ENCODE measurements around the gene ACADSB. TPM values are rescaled to one million over a fixed set of nuclear protein-coding genes. Genes with fewer than 3 reads are reported as not detected.

ACADSB gene
- 3.3 and 3.7 TPM in 2 replicates for polyA plus RNA-seq (2013)

GRCh38 chr10:123008355-123009104 lies at the start of gene ACADSB, which contains the start of gene IKZF5:
TSS of gene ACADSB (plus strand) at chr10:123009006. CDS start at chr10:123009030, 24 bp downstream.
TSS of gene IKZF5 (minus strand) at chr10:123008795. CDS start at chr10:122998625, 10,170 bp downstream.
- Histone ChIP-seq H2AFZ (ENCODE audit: insufficient read depth, low read length, poor library complexity) (peak within 1 kb of the TSS; percentile 97), H4K12ac (ENCODE audit: low read depth, low read length) (peak within 1 kb of the TSS; percentile 95)

GRCh38 chr10:122962405-122962804 lies 46.4 kb upstream of the ACADSB start:
- H4K8ac ChIP-seq (ENCODE audit: low read depth, low read length), result no peak overlapping the region
- H3K4me2 ChIP-seq (ENCODE audit: low read length), result no peak overlapping the region
- H3K36me3 ChIP-seq (ENCODE audit: control insufficient read depth in 1 of 2, insufficient read depth in 2 of 2, low read length in 2 of 2), result no peaks in the 10 kb centered on the region
- no peak overlapping the region for H2BK12ac ChIP-seq (ENCODE audit: low read length)
- no peak overlapping the region for H3K9ac ChIP-seq (ENCODE audit: low read length)
- no peak overlapping the region for H2BK5ac ChIP-seq (ENCODE audit: low read depth, low read length, poor library complexity)
- H3K4me1 ChIP-seq (ENCODE audit: control insufficient read depth in 1 of 2, insufficient read depth in 2 of 2, low read length in 2 of 2), result no peaks in the 10 kb centered on the region
- no peak overlapping the region for H3K4me3 ChIP-seq (ENCODE audit: low read depth, low read length)
- DNase-seq, result no peak
- H4K91ac ChIP-seq (ENCODE audit: low read depth, low read length), result no peak overlapping the region
- H4K12ac ChIP-seq (ENCODE audit: low read depth, low read length), result no peak overlapping the region
- H3K4ac ChIP-seq (ENCODE audit: low read depth, low read length), result no peak overlapping the region
- no peak overlapping the region for H3K14ac ChIP-seq (ENCODE audit: low read length)
- H3K27ac ChIP-seq (ENCODE audit: low read depth, low read length), result no peak overlapping the region
- H2BK120ac ChIP-seq (ENCODE audit: insufficient read depth, low read length, poor library complexity), result no peak overlapping the region
- no peak overlapping the region for H3K18ac ChIP-seq (ENCODE audit: low read length)
- H3K9me3 ChIP-seq (ENCODE audit: insufficient read depth, low read depth, low read length), result peaks cover 4% of the 10 kb centered on the region
- no peaks in the 10 kb centered on the region for H3K79me1 ChIP-seq (ENCODE audit: low read length)
- WGBS (ENCODE audit: extremely low coverage, insufficient coverage, insufficient read length), result no CpG with 5 or more reads among the region's 3 CpGs
- no peak overlapping the region for H3K23ac ChIP-seq (ENCODE audit: low read length)
- H2AFZ ChIP-seq (ENCODE audit: insufficient read depth, low read length, poor library complexity), result no peak overlapping the region
- no peak overlapping the region for H2AK5ac ChIP-seq (ENCODE audit: low read length)
- H3K27me3 ChIP-seq (ENCODE audit: insufficient read depth, low read length), result no peaks in the 10 kb centered on the region
- H3K79me2 ChIP-seq (ENCODE audit: control insufficient read depth, insufficient read depth, low read length, poor library complexity), result no peaks in the 10 kb centered on the region

More at GRCh38 chr10:123008355-123009104, at the start of gene ACADSB, which contains the start of gene IKZF5:
- Histone ChIP-seq H3K18ac (ENCODE audit: low read length) (peak within 1 kb of the TSS; percentile 82), H3K4me2 (ENCODE audit: low read length) (peak within 1 kb of the TSS; percentile 99), H2BK5ac (ENCODE audit: low read depth, low read length, poor library complexity) (peak within 1 kb of the TSS; percentile 75), H3K79me1 (ENCODE audit: low read length) (peaks cover 7% of the 10 kb centered on the region), H4K8ac (ENCODE audit: low read depth, low read length) (peak within 1 kb of the TSS; percentile 87), H2AK5ac (ENCODE audit: low read length) (peak within 1 kb of the TSS; percentile 30), H3K14ac (ENCODE audit: low read length) (peak within 1 kb of the TSS; percentile 81), H3K4ac (ENCODE audit: low read depth, low read length) (peak within 1 kb of the TSS; percentile 69), H3K36me3 (ENCODE audit: control insufficient read depth in 1 of 2, insufficient read depth in 2 of 2, low read length in 2 of 2) (no peaks in the 10 kb centered on the region), H3K79me2 (ENCODE audit: control insufficient read depth, insufficient read depth, low read length, poor library complexity) (peaks cover 11% of the 10 kb centered on the region), H2BK12ac (ENCODE audit: low read length) (no peak within 1 kb of the TSS), H4K91ac (ENCODE audit: low read depth, low read length) (peak within 1 kb of the TSS; percentile 85), H3K4me3 (ENCODE audit: low read depth, low read length) (peak within 1 kb of the TSS; percentile 98), H3K9ac (ENCODE audit: low read length) (peak within 1 kb of the TSS; percentile 85), H3K23ac (ENCODE audit: low read length) (no peak within 1 kb of the TSS), H3K9me3 (ENCODE audit: insufficient read depth, low read depth, low read length) (peaks cover 2% of the 10 kb centered on the region), H3K4me1 (ENCODE audit: control insufficient read depth in 1 of 2, insufficient read depth in 2 of 2, low read length in 2 of 2) (peaks cover 0 to 5% of the 10 kb centered on the region in 2 experiments), H3K27ac (ENCODE audit: low read depth, low read length) (peak within 1 kb of the TSS; percentile 75), H3K27me3 (ENCODE audit: insufficient read depth, low read length) (no peaks in the 10 kb centered on the region), H2BK120ac (ENCODE audit: insufficient read depth, low read length, poor library complexity) (peak within 1 kb of the TSS; percentile 67)
- peak; percentile 95 to 98 for DNase-seq
- no CpG with 5 or more reads among the region's 68 CpGs for WGBS (ENCODE audit: extremely low coverage, insufficient coverage, insufficient read length)

GRCh38 chr10:122966879-122967278 lies 41.9 kb upstream of the ACADSB start:
- Histone ChIP-seq H4K12ac (ENCODE audit: low read depth, low read length) (no peak overlapping the region), H3K27me3 (ENCODE audit: insufficient read depth, low read length) (no peaks in the 10 kb centered on the region)
- no peak for DNase-seq

GRCh38 chr10:122968698-122969097 lies 40.1 kb upstream of the ACADSB start:
- H3K27me3 ChIP-seq (ENCODE audit: insufficient read depth, low read length), result no peaks in the 10 kb centered on the region
- H3K14ac ChIP-seq (ENCODE audit: low read length), result no peak overlapping the region
- H3K4me3 ChIP-seq (ENCODE audit: low read depth, low read length), result no peak overlapping the region
- no peak overlapping the region for H2BK5ac ChIP-seq (ENCODE audit: low read depth, low read length, poor library complexity)
- no peaks in the 10 kb centered on the region for H3K79me1 ChIP-seq (ENCODE audit: low read length)
- H2AFZ ChIP-seq (ENCODE audit: insufficient read depth, low read length, poor library complexity), result no peak overlapping the region
- H2AK5ac ChIP-seq (ENCODE audit: low read length), result no peak overlapping the region
- no peak overlapping the region for H3K4me2 ChIP-seq (ENCODE audit: low read length)
- H3K23ac ChIP-seq (ENCODE audit: low read length), result no peak overlapping the region
- no peak overlapping the region for H4K12ac ChIP-seq (ENCODE audit: low read depth, low read length)
- H3K9ac ChIP-seq (ENCODE audit: low read length), result no peak overlapping the region
- no peak overlapping the region for H3K27ac ChIP-seq (ENCODE audit: low read depth, low read length)
- H2BK12ac ChIP-seq (ENCODE audit: low read length), result no peak overlapping the region
- H3K79me2 ChIP-seq (ENCODE audit: control insufficient read depth, insufficient read depth, low read length, poor library complexity), result no peaks in the 10 kb centered on the region
- no peaks in the 10 kb centered on the region for H3K4me1 ChIP-seq (ENCODE audit: control insufficient read depth in 1 of 2, insufficient read depth in 2 of 2, low read length in 2 of 2)
- no CpG with 5 or more reads among the region's 3 CpGs for WGBS (ENCODE audit: extremely low coverage, insufficient coverage, insufficient read length)
- no peaks in the 10 kb centered on the region for H3K36me3 ChIP-seq (ENCODE audit: control insufficient read depth in 1 of 2, insufficient read depth in 2 of 2, low read length in 2 of 2)
- no peak for DNase-seq
- H2BK120ac ChIP-seq (ENCODE audit: insufficient read depth, low read length, poor library complexity), result no peak overlapping the region
- no peak overlapping the region for H3K4ac ChIP-seq (ENCODE audit: low read depth, low read length)
- no peak overlapping the region for H4K91ac ChIP-seq (ENCODE audit: low read depth, low read length)
- H4K8ac ChIP-seq (ENCODE audit: low read depth, low read length), result no peak overlapping the region
- H3K18ac ChIP-seq (ENCODE audit: low read length), result no peak overlapping the region
- H3K9me3 ChIP-seq (ENCODE audit: insufficient read depth, low read depth, low read length), result peaks cover 4% of the 10 kb centered on the region

More at GRCh38 chr10:122966879-122967278, 41.9 kb upstream of the ACADSB start:
- Histone ChIP-seq H4K91ac (ENCODE audit: low read depth, low read length) (no peak overlapping the region), H3K79me2 (ENCODE audit: control insufficient read depth, insufficient read depth, low read length, poor library complexity) (no peaks in the 10 kb centered on the region), H2AFZ (ENCODE audit: insufficient read depth, low read length, poor library complexity) (no peak overlapping the region), H2BK5ac (ENCODE audit: low read depth, low read length, poor library complexity) (no peak overlapping the region), H3K23ac (ENCODE audit: low read length) (no peak overlapping the region), H3K9me3 (ENCODE audit: insufficient read depth, low read depth, low read length) (peaks cover 4% of the 10 kb centered on the region), H3K14ac (ENCODE audit: low read length) (no peak overlapping the region), H3K4me2 (ENCODE audit: low read length) (no peak overlapping the region), H3K27ac (ENCODE audit: low read depth, low read length) (no peak overlapping the region), H3K9ac (ENCODE audit: low read length) (no peak overlapping the region), H3K79me1 (ENCODE audit: low read length) (no peaks in the 10 kb centered on the region), H2BK12ac (ENCODE audit: low read length) (no peak overlapping the region), H4K8ac (ENCODE audit: low read depth, low read length) (no peak overlapping the region), H2AK5ac (ENCODE audit: low read length) (no peak overlapping the region), H3K18ac (ENCODE audit: low read length) (no peak overlapping the region), H3K36me3 (ENCODE audit: control insufficient read depth in 1 of 2, insufficient read depth in 2 of 2, low read length in 2 of 2) (no peaks in the 10 kb centered on the region), H3K4ac (ENCODE audit: low read depth, low read length) (no peak overlapping the region), H3K4me3 (ENCODE audit: low read depth, low read length) (no peak overlapping the region), H2BK120ac (ENCODE audit: insufficient read depth, low read length, poor library complexity) (no peak overlapping the region), H3K4me1 (ENCODE audit: control insufficient read depth in 1 of 2, insufficient read depth in 2 of 2, low read length in 2 of 2) (no peaks in the 10 kb centered on the region)

All from trophoblast cell (in vitro differentiated cells and primary cell).